BJ (cell line): ENCODE results near the gene SKIDA1. TPM values are rescaled to one million over a fixed set of nuclear protein-coding genes. Genes with fewer than 3 reads are reported as not detected.

Experiments used
- CTCF ChIA-PET: fragments of 350-600 bp; formaldehyde crosslinking; extraction: SDS; loops from one replicate; lab custom pipeline; 2021; ENCODE audit warnings: antibody characterized with exemption, inconsistent platforms; lab: Yijun Ruan, JAX
- POLR2A ChIA-PET: fragments of 300-600 bp; sonication (Branson Sonifier 250); formaldehyde crosslinking; extraction: SDS; loops from one replicate; lab custom pipeline; 2021; ENCODE audit warnings: antibody characterized with exemption; lab: Charles Lee
- DNase-seq: peaks from one replicate; pipeline ENCODE4 v3.0.0-alpha.2; 2011; ENCODE audit warnings: low read depth
- H3K27me3 ChIP-seq: 2 replicates; pipeline ENCODE4 v1.6.0; 2011; ENCODE audit warnings: low read length; ENCODE audit not compliant: control insufficient read depth, insufficient read depth
- H3K36me3 ChIP-seq: 2 replicates; pipeline ENCODE4 v1.5.1; 2011; ENCODE audit warnings: low read length; ENCODE audit not compliant: control insufficient read depth, insufficient read depth
- H3K4me3 ChIP-seq: 2 replicates; pipeline ENCODE4 v1.5.1; 2011; ENCODE audit warnings: low read depth, mild to moderate bottlenecking, control low read depth, low read length
- CTCF ChIP-seq: IDR thresholded peaks from 2 replicates; pipeline ENCODE4 v1.5.1; 2011; ENCODE audit warnings: low read depth, mild to moderate bottlenecking, control low read depth, inconsistent platforms, low read length, moderate library complexity; ENCODE audit not compliant: insufficient read depth
- polyA plus RNA-seq: library from polyadenylated mRNA; depleted of rRNA; stranded (reverse); fragments of >200 nt; gene quantifications from 2 replicates; pipeline ENCODE4 v1.2.3, GENCODE V29; 2011

SKIDA1 gene
- polyA plus RNA-seq, 1 experiment: 0.27 TPM

- Histone ChIP-seq H3K36me3 (no peaks in the 10 kb centered on the region), H3K4me3 (no peak overlapping the region), H3K27me3 (no peaks in the 10 kb centered on the region; the same call in 1 of the 2 replicates)
- POLR2A ChIA-PET: no interaction called here
- DNase-seq: no peak
- no peak for TF ChIP-seq CTCF
- CTCF ChIA-PET: interaction anchor here (4.2 kb wide), 1 partner anchor 11 kb away, joined by 34 read pairs; no protein-coding TSS in a partner anchor
These were observed 26.5 kb downstream of the SKIDA1 start for GRCh38 chr10:21498986-21499385.

- no peaks in the 10 kb centered on the region; the same call in 1 of the 2 replicates for H3K27me3 ChIP-seq
- H3K4me3 ChIP-seq: no peak overlapping the region
- ChIA-PET CTCF (interaction anchor here (1.0 to 4.2 kb wide), 2 partner anchors 12 to 234 kb away, joined by 3 to 34 read pairs; no protein-coding TSS in a partner anchor), POLR2A (interaction anchor here (0.6 kb wide), 1 partner anchor 9 kb away, joined by 3 read pairs; no protein-coding TSS in a partner anchor)
- no peak for DNase-seq
- H3K36me3 ChIP-seq: no peaks in the 10 kb centered on the region
- TF ChIP-seq CTCF: no peak
These were observed 27.1 kb downstream of the SKIDA1 start for GRCh38 chr10:21498377-21498776.

GRCh38 chr10:21497177-21497807 lies 28.2 kb downstream of the SKIDA1 start:
- Histone ChIP-seq H3K4me3 (peak overlapping the region; percentile 90), H3K36me3 (no peaks in the 10 kb centered on the region), H3K27me3 (no peaks in the 10 kb centered on the region; the same call in 1 of the 2 replicates)
- POLR2A ChIA-PET: interaction anchor here (0.6 kb wide), 1 partner anchor 97 kb away, joined by 3 read pairs; no protein-coding TSS in a partner anchor
- TF ChIP-seq CTCF: no peak
- CTCF ChIA-PET: interaction anchor here (0.6 to 4.2 kb wide), 15 partner anchors 8 to 1374 kb away, joined by 3 to 53 read pairs (median 6); partner anchors contain the start of genes MLLT10 and SKIDA1
- no peak for DNase-seq

- CTCF ChIA-PET: interaction anchor here (0.6 to 4.2 kb wide), 41 partner anchors 9 to 1493 kb away, joined by 3 to 53 read pairs (median 4); partner anchors contain the start of genes COMMD3, MLLT10 and SKIDA1
- H3K4me3 ChIP-seq: peak overlapping the region; percentile 90
- H3K36me3 ChIP-seq: no peaks in the 10 kb centered on the region
- POLR2A ChIA-PET: interaction anchor here (0.6 kb wide), 3 partner anchors 22 to 116 kb away, joined by 3 to 13 read pairs (median 7); no protein-coding TSS in a partner anchor
- DNase-seq: no peak
- peak; percentile 51 for TF ChIP-seq CTCF
- no peaks in the 10 kb centered on the region; the same call in 1 of the 2 replicates for H3K27me3 ChIP-seq
These were observed 28.9 kb downstream of the SKIDA1 start for GRCh38 chr10:21496343-21497176.
